Measurements from ENCODE around the gene TXN2. TPM values are rescaled to one million over a fixed set of nuclear protein-coding genes. Genes with fewer than 3 reads are reported as not detected.

The TXN2 gene
- total RNA-seq, 4 donors from 2014 or later: 64.9 to 122 (median 86.0) TPM

DNA sequence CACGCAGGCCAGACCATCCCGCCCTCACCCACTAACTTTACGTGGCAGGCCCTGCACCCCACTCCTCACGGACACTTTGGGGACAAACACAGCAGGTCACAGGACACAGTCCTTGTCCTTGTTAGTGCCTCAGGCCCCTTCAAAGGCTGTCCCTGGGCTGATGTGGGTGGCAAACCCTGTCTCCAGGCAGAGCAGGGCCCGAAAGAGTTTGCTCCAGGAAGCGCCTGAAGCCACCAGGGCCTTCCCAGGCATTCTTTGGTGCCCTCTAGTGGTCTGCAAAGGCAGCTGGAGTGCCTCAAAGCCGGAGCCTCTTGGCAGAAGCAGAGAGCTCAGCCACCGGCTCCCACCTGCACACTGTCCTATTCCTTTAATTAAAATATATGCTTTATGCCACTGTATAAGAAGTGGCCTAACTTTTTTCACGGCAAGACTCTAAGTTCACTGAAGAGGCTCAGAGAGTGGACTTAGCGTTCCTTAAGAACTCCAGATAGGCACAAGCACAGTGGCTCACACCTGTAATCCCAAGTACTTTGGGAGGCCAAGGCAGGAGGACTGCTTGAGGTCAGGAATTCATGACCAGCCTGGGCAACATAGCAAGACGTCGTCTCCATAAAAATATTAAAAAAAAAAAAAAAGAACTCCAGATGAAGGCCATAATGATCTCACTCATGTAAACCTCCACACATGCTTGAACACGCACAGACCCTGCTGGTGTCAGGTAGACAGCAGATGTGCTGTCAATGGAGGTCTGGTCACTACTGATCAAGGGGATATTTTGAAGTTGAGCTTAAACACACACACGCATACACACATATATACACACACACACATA is 11.1 kb downstream of the TXN2 start:
- H3K36me3 ChIP-seq: peaks cover 0 to 29% of the 10 kb centered on the region in 2 donors
- intact Hi-C loops (cut with DNase I; ENCODE audit: low total_unique reads) (loop anchor here (1.0 to 2.0 kb wide), 2 partner anchors 84 to 169 kb away; partner anchors contain the start of gene MYH9), in situ Hi-C loops (cut with MboI; ENCODE audit: low sequenced_read_pairs in 4 of 4) (no loop called here)
- no peaks in the 10 kb centered on the region for H3K9me3 ChIP-seq
- H3K4me3 ChIP-seq: no peak overlapping the region
- peak overlapping the region; percentile 91 to 98 (median 94) for H3K27ac ChIP-seq
- no peak for TF ChIP-seq POLR2A (IDR thresholded peaks at IDR 0.05)
- peak; percentile 85 to 98 (median 96) for TF ChIP-seq CTCF (IDR thresholded peaks at IDR 0.05 in 4 of 5, conservative IDR thresholded peaks at IDR 0.05 in 1 of 5)
- H3K4me1 ChIP-seq: peaks cover 47 to 48% of the 10 kb centered on the region in 2 donors
- DNase-seq: peak; percentile 68 to 83
- no peaks in the 10 kb centered on the region for H3K27me3 ChIP-seq
- ATAC-seq: peak; percentile 50 to 55

DNA sequence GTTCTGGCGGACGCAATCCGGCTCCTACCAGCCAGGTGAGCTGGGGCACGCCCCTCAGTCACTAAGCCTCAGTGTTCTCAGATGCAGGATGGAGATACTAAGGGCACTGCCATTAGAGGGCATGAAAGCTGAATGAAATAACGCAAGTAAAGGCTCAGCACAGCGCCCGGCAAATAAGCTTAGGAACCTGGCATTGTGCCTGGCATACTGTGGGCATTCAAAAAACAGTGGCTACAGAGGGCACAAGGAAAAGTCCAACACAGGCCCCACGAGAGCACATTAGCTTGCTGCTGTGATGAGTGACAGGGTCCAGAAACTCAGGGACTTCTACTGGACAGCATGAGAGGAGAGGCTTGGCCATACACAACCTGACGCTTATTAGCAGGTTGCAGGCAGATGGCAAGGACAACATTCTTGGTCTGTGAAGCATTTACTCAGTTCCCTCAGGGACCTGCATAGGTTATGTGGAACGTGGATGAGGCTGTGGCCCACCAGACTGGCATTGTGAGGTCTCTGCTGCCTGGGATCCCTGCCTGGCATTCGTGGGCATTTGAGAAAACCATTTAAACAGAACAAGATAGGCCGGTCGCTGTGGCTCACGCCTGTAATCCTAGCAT is 12.2 kb downstream of the TXN2 start:
- Histone ChIP-seq H3K36me3 (peaks cover 0 to 18% of the 10 kb centered on the region in 2 donors), H3K9me3 (no peaks in the 10 kb centered on the region), H3K4me3 (no peak overlapping the region), H3K4me1 (peaks cover 53 to 57% of the 10 kb centered on the region in 2 donors), H3K27ac (peak overlapping the region; percentile 91 to 98 (median 94)), H3K27me3 (no peaks in the 10 kb centered on the region)
- TF ChIP-seq POLR2A (IDR thresholded peaks at IDR 0.05) (no peak), CTCF (IDR thresholded peaks at IDR 0.05 in 4 of 5, conservative IDR thresholded peaks at IDR 0.05 in 1 of 5) (no peak)
- in situ Hi-C loops (cut with MboI; ENCODE audit: low sequenced_read_pairs in 4 of 4) (no loop called here), intact Hi-C loops (cut with DNase I; ENCODE audit: low total_unique reads) (loop anchor here (5.0 to 10.0 kb wide), 4 partner anchors 152 to 1154 kb away; partner anchors contain the start of gene MB)
- ATAC-seq: no peak
- DNase-seq: no peak

DNA sequence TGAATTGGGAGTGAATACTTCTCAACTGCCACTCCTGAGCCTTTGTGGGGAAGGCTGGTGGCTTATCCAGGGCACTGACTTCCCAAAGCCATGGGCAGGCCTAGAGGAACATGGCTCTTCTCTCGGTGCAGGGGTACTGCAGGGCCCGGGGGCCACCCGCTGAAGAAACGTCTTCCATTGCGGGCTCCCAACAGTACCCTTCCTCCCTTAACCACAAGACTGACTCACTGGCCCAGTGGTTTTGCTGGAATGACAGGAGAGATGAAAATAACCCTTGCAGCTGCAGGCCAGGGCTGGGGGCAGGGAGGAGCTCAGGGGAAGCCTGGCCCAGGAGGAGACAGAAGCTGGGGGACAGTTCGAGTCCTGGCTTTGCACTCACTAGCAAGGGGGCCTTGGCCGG is 13.5 kb downstream of the TXN2 start:
- peak; percentile 29 to 55 for ATAC-seq
- TF ChIP-seq CTCF (IDR thresholded peaks at IDR 0.05 in 4 of 5, conservative IDR thresholded peaks at IDR 0.05 in 1 of 5) (no peak), POLR2A (IDR thresholded peaks at IDR 0.05) (peak; percentile 27 to 70)
- Histone ChIP-seq H3K27ac (peak overlapping the region; percentile 91 to 98 (median 94)), H3K36me3 (peaks cover 0 to 6% of the 10 kb centered on the region in 2 donors), H3K4me1 (peaks cover 66 to 67% of the 10 kb centered on the region in 2 donors), H3K27me3 (no peaks in the 10 kb centered on the region), H3K9me3 (no peaks in the 10 kb centered on the region), H3K4me3 (no peak overlapping the region)
- intact Hi-C loops (cut with DNase I; ENCODE audit: low total_unique reads) (loop anchor here (5.0 to 10.0 kb wide), 4 partner anchors 151 to 1153 kb away; partner anchors contain the start of gene MB), in situ Hi-C loops (cut with MboI; ENCODE audit: low sequenced_read_pairs in 4 of 4) (no loop called here)
- peak; percentile 82 to 87 for DNase-seq

DNA sequence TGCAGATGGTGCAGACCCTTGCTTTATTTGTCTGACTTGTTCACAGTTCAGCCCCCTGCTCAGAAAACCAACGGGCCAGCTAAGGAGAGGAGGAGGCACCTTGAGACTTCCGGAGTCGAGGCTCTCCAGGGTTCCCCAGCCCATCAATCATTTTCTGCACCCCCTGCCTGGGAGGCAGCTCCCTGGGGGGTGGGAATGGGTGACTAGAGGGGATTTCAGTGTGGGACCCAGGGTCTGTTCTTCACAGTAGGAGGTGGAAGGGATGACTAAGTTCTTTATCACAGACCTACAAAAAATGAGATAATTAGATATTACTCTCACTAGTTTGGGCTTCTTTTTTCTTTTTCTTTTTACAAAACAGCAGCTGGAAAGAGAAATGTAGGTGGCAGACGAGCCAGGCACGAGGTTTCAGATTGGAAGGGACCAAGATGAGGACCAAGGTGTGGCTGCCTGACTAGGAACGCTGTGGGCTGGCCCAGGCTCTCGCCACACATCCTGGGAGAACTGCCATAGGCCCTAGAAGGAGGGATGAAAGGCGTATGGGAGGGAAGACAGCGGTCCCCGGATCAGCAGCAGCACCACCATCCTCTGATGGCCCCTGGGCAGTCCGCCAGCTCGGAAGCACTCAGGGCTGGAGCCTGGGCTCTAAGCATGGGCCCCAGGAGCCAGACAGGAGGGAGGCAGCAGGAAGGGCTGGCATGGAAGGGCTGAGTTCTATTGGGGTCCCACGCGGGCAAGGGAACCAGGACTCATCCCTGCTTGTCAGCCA is 14.2 kb downstream of the TXN2 start:
- intact Hi-C loops (cut with DNase I; ENCODE audit: low total_unique reads): loop anchor here (5.0 to 10.0 kb wide), 4 partner anchors 150 to 1152 kb away; partner anchors contain the start of gene MB
- in situ Hi-C loops (cut with MboI; ENCODE audit: low sequenced_read_pairs in 4 of 4): no loop called here
- DNase-seq (peak in 1 of 2 donors; percentile 44), ATAC-seq (no peak)
- Histone ChIP-seq H3K9me3 (no peaks in the 10 kb centered on the region), H3K27me3 (no peaks in the 10 kb centered on the region), H3K4me1 (peaks cover 73% of the 10 kb centered on the region in 2 donors), H3K4me3 (no peak overlapping the region), H3K36me3 (peaks cover 0 to under 1% of the 10 kb centered on the region in 2 donors), H3K27ac (peak overlapping the region; percentile 91 to 98 (median 94))
- no peak for TF ChIP-seq POLR2A (IDR thresholded peaks at IDR 0.05)
- TF ChIP-seq CTCF (IDR thresholded peaks at IDR 0.05 in 4 of 5, conservative IDR thresholded peaks at IDR 0.05 in 1 of 5): no peak
